ENCODE measurements around the gene ATP1A2.

ATP1A2 gene

DNA sequence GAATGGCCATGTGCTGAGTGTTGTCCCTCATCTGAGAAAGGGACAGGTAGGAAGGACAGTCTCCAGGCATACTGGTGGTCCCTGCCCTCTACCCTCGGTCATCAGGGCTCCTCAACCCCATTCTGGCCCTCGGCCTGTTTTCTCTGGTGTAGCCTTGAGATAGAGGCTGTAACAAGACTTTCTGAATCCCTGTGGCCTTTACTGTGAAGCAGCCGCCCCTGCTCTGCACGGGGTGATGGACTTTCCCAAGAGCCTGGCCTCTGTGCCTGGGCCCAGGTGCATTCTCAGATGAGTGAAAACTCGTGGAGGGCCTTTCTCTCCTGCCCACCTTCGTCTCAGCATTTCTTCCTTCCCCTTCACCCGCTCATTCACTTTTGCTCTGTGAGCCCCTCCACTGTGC lies 71.8 kb downstream of the ATP1A2 start:
- Histone ChIP-seq H3K9ac (ENCODE audit: low read depth in 1 of 2, low read length in 2 of 2) (no peak overlapping the region), H3K27me3 (ENCODE audit: control insufficient read depth in 1 of 2, insufficient read depth in 2 of 2, low read length in 2 of 2) (no peaks in the 10 kb centered on the region), H3K4me3 (ENCODE audit: low read depth in 1 of 2, low read length in 2 of 2) (no peak overlapping the region), H3K4me1 (ENCODE audit: control insufficient read depth in 1 of 2, insufficient read depth in 2 of 2, low read length in 2 of 2) (no peaks in the 10 kb centered on the region), H3K36me3 (ENCODE audit: control insufficient read depth in 1 of 2, insufficient read depth in 2 of 2, low read length in 2 of 2) (no peaks in the 10 kb centered on the region), H3K27ac (ENCODE audit: low read depth, low read length) (no peak overlapping the region), H3K9me3 (ENCODE audit: control insufficient read depth in 1 of 2, low read length in 2 of 2) (no peaks in the 10 kb centered on the region)

DNA sequence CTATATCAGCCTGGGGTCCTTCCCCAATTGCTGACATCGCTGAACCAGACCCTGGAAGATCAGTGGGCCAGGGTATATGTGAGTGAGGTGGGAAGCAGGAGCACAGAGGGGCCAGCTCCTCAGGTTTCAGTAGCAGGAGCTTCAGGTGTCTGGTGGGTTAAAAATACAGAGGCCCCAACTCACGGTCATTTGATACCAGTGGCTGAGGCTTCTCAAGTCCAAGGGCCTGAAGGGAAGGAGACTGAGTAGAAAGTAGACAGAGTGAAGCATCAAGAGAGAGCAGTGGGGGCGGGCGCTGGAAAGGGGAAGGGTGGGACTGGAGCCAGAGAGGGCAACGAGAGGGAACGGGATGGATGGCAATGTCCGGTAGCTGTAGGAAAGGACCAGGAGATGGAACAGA lies 72.8 kb downstream of the ATP1A2 start:
- Histone ChIP-seq H3K9ac (ENCODE audit: low read depth in 1 of 2, low read length in 2 of 2) (no peak overlapping the region), H3K4me3 (ENCODE audit: low read depth in 1 of 2, low read length in 2 of 2) (no peak overlapping the region), H3K4me1 (ENCODE audit: control insufficient read depth in 1 of 2, insufficient read depth in 2 of 2, low read length in 2 of 2) (peaks cover 1 to 2% of the 10 kb centered on the region in 2 donors), H3K27ac (ENCODE audit: low read depth, low read length) (no peak overlapping the region), H3K27me3 (ENCODE audit: control insufficient read depth in 1 of 2, insufficient read depth in 2 of 2, low read length in 2 of 2) (no peaks in the 10 kb centered on the region), H3K9me3 (ENCODE audit: control insufficient read depth in 1 of 2, low read length in 2 of 2) (no peaks in the 10 kb centered on the region), H3K36me3 (ENCODE audit: control insufficient read depth in 1 of 2, insufficient read depth in 2 of 2, low read length in 2 of 2) (no peaks in the 10 kb centered on the region)

- no peak within 1 kb of the TSS for H3K9ac ChIP-seq (ENCODE audit: low read depth in 1 of 2, low read length in 2 of 2)
- peaks cover 5 to 8% of the 10 kb centered on the region in 2 donors for H3K4me1 ChIP-seq (ENCODE audit: control insufficient read depth in 1 of 2, insufficient read depth in 2 of 2, low read length in 2 of 2)
- H3K27ac ChIP-seq (ENCODE audit: low read depth, low read length): no peak within 1 kb of the TSS
- H3K36me3 ChIP-seq (ENCODE audit: control insufficient read depth in 1 of 2, insufficient read depth in 2 of 2, low read length in 2 of 2): no peaks in the 10 kb centered on the region
- H3K27me3 ChIP-seq (ENCODE audit: control insufficient read depth in 1 of 2, insufficient read depth in 2 of 2, low read length in 2 of 2): no peaks in the 10 kb centered on the region
- H3K4me3 ChIP-seq (ENCODE audit: low read depth in 1 of 2, low read length in 2 of 2): no peak within 1 kb of the TSS
- H3K9me3 ChIP-seq (ENCODE audit: control insufficient read depth in 1 of 2, low read length in 2 of 2): no peaks in the 10 kb centered on the region
Measured at GRCh38 chr1:160189649-160190625, 74.4 kb downstream of the ATP1A2 start, which contains the start of gene CASQ1. Gene CASQ1 (plus strand): TSS chr1:160190575. CDS start chr1:160190752, 177 bp downstream.

DNA sequence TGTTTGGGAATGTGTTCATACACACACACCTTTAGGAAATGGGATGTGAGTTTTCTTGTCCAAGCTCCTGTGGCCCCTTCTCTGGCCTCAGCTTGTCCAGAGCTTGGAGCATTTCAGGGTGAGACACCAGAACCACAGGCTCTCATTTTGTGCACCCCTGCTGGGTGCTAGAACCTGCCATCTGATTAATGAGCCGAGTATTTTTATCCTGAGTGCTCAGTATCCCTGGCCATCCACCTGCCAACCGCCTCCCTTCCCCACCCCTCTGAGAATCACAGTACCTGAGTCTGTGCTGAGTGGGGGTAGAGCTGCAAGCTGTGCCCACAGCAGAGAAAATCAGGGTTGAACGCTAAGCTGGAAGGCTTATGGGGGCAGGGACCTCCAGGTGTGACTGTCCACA lies 76.2 kb downstream of the ATP1A2 start:
- Histone ChIP-seq H3K36me3 (ENCODE audit: control insufficient read depth in 1 of 2, insufficient read depth in 2 of 2, low read length in 2 of 2) (no peaks in the 10 kb centered on the region), H3K9ac (ENCODE audit: low read depth in 1 of 2, low read length in 2 of 2) (no peak overlapping the region), H3K4me3 (ENCODE audit: low read depth in 1 of 2, low read length in 2 of 2) (no peak overlapping the region), H3K9me3 (ENCODE audit: control insufficient read depth in 1 of 2, low read length in 2 of 2) (no peaks in the 10 kb centered on the region), H3K27ac (ENCODE audit: low read depth, low read length) (no peak overlapping the region), H3K27me3 (ENCODE audit: control insufficient read depth in 1 of 2, insufficient read depth in 2 of 2, low read length in 2 of 2) (no peaks in the 10 kb centered on the region), H3K4me1 (ENCODE audit: control insufficient read depth in 1 of 2, insufficient read depth in 2 of 2, low read length in 2 of 2) (peaks cover 5 to 8% of the 10 kb centered on the region in 2 donors)

GRCh38 chr1:160192234-160192633 lies 76.7 kb downstream of the ATP1A2 start:
- Histone ChIP-seq H3K27me3 (ENCODE audit: control insufficient read depth in 1 of 2, insufficient read depth in 2 of 2, low read length in 2 of 2) (no peaks in the 10 kb centered on the region), H3K9ac (ENCODE audit: low read depth in 1 of 2, low read length in 2 of 2) (no peak overlapping the region), H3K27ac (ENCODE audit: low read depth, low read length) (no peak overlapping the region), H3K4me3 (ENCODE audit: low read depth in 1 of 2, low read length in 2 of 2) (no peak overlapping the region), H3K9me3 (ENCODE audit: control insufficient read depth in 1 of 2, low read length in 2 of 2) (no peaks in the 10 kb centered on the region), H3K4me1 (ENCODE audit: control insufficient read depth in 1 of 2, insufficient read depth in 2 of 2, low read length in 2 of 2) (peaks cover 5 to 8% of the 10 kb centered on the region in 2 donors), H3K36me3 (ENCODE audit: control insufficient read depth in 1 of 2, insufficient read depth in 2 of 2, low read length in 2 of 2) (no peaks in the 10 kb centered on the region)
